ENCODE results near the gene NR3C2.

Gene NR3C2

GRCh38 chr4:148255344-148255720 is 186.9 kb downstream of the NR3C2 start:
- DNase-seq, result no peak

DNA sequence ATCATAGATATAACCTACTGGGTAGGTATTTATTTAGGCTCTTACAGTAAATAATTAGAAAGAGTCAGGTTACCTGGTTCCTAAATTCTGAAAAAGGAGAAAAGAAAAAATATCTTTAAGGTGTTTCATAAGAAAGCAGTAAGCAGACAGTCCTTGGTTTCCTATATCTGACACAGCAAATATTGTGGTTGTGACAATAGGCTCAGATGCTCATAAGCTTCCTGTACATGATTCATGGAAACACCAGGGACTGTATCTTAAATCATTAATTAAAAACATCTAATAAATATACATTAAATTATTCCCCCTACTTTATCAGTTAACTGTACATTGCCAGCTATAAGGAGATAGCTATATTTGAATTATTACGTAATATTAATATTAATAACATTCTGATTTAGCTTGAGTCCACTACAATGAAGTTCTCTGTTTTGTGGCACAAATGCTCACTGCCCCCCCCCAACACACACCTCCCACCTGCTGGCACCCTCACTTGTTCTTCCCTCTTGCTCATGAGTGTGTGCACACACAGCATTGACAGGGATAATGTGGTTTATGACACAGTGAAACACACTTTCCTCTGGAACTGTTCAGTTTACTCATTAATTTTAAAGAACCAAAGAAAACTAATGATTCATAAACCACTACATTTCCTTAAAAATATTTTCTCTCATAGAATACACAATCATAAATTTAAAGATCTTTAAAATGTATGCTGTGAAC is 187.4 kb downstream of the NR3C2 start:
- DNase-seq, result no peak

DNA sequence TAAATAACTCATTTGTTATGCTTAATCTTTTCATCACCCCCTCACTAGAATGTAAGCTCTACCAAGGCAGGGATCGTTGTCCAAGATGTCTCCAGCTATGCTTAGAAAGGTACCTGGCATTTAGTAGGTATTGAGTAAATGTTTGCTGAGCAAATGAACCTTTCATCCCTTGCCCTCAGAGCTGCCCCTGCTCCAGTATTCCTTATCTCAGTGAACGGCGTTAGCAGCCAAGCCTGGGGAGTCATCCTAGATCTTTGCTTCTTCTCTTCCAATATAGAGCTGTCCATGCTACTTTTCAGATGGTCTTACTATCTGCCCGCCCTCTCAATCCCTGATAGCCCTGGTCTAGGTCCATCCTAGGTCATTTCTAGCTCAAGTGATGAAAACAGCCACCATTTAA is 188.4 kb downstream of the NR3C2 start:
- no peak for DNase-seq

GRCh38 chr4:148248824-148249223 is 193.4 kb downstream of the NR3C2 start:
- no peak for DNase-seq

DNA sequence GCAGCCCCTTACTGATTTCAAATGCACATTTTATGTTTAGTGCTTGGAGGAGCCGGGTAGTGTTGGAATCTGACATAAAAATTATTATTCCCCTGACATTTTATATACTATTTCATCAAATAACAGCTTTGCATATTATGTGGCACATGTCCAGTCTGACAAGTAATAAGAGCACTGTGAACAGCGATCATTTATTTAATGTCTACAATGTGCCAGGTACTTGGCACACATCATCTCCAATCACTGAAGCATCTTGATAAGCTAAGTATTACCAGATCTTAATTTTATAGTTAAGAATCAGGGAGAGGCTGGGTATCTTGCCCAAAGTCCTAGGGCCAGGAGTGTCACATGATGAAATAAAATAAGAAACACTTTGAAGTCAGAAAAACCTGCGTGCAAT is 197.2 kb downstream of the NR3C2 start:
- DNase-seq, result no peak

- DNase-seq, result no peak
These were observed 198.4 kb downstream of the NR3C2 start for GRCh38 chr4:148243837-148244236.

GRCh38 chr4:148240241-148240640 is 202.0 kb downstream of the NR3C2 start:
- DNase-seq, result no peak

GRCh38 chr4:148239494-148239985 is 202.7 kb downstream of the NR3C2 start:
- DNase-seq, result no peak

DNA sequence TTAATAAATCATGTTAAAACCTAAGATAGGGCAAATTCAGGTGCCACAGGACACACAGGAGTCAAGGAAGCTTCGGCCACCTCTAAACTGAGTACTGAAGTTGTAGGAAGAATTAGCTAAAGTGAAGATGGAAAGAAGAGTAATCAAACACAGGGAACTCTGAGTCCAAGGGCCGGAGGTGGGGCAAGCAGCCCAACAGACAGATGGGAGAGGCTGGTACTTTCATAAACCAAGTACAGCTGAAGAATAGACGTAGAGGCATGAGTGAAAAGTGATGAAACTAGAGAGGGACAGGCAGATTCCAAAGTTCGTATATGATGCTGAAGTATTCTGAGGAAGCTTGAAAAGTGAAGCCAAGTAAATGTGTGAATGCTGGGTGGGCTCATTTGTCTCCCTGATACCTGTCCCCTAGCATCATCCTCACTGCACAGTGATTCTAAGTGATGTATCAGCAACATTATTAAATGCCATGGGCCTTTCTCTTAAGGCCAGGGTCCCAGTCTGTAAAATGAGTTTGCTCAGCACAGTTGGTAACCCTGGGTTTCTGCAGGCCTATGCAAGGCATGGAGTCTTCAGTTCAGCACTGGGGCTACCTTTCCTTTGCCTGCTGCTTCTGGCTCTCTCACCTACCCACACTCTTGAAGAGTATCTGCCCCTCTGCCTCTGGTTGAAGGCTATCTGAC is 203.3 kb downstream of the NR3C2 start:
- no peak for DNase-seq

DNA sequence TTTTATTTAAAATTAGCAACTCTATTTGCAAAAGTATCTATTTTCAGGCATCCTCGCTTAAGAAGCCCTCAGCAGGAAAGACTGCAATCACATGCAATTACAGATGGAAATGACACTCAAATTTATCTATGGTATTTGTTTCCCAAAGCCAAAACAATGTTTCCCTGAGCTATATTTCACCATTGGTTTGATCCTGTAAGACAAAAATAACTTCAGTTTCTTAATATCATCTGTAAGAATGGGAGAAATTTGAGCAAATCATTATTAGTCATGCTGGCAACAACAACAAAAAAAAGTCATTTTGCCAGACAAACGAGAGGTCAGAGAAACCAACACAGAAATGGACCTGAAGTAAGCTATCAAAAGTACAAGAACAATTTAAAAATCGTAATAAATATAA is 204.1 kb downstream of the NR3C2 start:
- no peak for DNase-seq

- DNase-seq, result no peak
These were observed 206.4 kb downstream of the NR3C2 start for GRCh38 chr4:148235809-148236208.

DNA sequence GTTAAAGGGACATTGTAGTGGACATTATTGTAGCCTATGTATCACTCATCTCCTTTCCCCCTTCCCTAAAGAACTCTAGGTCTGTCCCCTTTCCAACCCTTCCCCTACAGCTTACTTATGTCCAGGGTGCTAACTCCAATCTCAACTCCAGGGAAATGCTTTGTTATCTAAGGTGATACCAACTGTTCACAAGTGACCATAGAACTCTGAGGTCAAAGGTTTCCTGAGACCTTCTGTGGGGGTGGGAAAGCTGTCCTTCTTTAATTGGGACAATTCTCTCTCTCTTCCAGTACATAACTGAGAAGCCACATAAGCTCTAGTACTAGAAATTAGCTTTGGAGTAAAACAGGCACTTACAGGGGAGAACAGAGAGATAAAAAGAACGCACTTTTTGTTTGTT is 212.4 kb downstream of the NR3C2 start:
- DNase-seq, result no peak

GRCh38 chr4:148229028-148229427 is 213.2 kb downstream of the NR3C2 start:
- DNase-seq, result no peak

GRCh38 chr4:148227147-148227546 is 215.1 kb downstream of the NR3C2 start:
- no peak for DNase-seq

DNA sequence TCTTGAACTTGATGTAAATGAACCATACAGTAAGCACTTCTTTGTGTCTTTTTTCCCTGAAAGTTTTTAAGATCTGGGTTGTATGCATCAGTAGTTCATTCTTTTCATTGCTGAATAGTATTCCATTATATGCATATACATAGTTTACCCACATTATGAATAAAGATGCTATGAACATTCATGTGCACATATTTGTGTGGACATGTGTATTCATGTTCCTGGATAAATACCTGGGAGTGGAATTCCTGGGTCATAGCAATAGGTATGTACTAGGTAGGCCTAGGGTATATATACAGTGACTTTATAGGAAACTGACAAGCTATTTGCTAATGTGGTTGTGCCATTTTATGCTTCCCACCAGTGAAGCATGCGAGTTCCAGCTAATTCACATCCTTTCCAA is 215.9 kb downstream of the NR3C2 start:
- DNase-seq, result no peak

GRCh38 chr4:148225639-148226038 is 216.6 kb downstream of the NR3C2 start:
- no peak for DNase-seq

DNA sequence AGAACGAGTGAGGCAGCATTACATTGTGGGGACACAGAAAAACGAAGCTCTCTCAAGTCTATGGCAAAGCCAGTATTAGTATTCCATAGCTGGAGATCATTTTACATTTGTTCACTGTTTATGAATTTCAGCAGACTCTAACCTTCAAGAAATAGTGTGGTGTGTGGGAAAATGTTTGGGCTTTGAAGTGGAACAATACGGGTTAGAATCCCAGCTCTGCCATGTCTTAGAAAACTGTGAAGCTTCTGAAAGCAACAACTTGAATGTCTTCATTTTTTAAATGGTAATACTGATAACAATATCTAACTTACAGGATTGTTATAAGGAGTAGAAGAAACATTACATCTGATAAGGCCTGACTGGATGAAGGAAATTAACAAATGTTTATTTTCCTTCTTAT is 217.7 kb downstream of the NR3C2 start:
- DNase-seq, result no peak

DNA sequence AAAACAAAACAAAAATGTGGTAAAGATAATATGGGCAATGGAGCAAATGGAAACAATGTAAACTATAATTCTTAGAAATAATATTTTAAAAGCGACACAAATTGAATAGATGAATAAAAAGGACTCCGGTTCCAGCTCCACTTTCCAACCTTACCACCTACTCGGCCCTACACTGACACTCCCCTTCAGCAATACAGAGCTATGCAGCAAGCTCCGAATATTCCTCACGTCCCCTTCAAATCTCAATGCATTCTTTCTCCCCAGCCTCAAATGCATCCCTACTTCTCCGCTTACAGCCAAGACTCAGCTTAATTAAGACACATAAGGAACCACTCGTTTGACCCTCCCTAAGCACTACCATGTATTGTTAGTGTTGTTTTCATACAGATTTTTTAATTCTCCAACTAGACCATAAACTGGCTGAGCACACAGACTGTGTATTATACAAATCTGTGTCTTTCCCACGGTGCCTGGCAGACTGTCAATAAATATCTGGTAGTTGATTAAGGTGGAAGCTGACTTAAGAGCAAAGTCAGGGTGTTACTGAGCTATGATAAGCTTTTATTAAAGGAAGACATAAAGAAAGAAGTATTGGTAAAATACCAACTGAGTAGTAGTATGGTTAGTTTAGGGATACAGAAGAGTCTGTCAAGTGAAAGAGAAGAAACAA is 219.1 kb downstream of the NR3C2 start:
- DNase-seq, result no peak

- peak in 1 of 2 experiments; percentile 24 for DNase-seq
These were observed 225.1 kb downstream of the NR3C2 start for GRCh38 chr4:148216866-148217814.

DNA sequence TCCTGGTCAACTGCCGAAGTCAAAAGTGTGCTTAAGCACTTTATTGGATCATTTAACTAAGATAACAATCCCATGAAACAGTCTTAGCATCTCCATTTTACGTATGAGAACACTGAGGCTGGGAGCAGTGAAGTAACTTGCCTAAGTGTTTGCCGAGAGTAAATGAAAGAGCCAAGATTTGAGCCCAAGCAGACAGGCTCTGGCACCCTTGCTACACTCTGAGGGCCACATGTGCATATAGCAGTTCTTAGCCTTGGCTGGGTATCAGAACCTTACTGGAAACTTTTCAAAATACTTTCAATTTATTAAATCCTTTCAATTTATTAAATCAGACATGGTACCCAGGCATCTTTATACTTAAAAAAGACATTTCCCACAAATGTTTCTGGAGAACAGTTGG is 225.9 kb downstream of the NR3C2 start:
- DNase-seq, result no peak

DNA sequence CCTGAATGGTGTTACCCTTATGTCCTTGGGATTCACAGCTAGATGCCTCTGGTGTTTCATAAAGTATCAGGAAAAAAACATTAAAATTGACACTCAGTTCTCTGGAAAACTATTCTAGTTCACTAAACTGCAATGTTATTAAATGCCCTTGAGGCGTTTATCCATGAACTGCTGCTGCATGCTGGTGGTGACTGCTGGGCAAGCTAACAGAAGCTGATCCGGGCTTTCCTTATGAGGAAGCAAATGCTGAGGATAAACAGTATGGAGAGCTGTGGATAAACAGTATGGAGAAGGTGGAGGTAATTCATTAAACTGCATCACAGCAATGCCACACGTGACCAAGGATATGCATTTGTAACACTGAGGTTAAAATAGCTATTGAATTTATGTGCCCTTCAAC is 227.0 kb downstream of the NR3C2 start:
- no peak for DNase-seq

- no peak for DNase-seq
These were observed 227.6 kb downstream of the NR3C2 start for GRCh38 chr4:148214529-148215166.
